Neuronal stem cell (in vitro differentiated cells): ENCODE results near the gene UAP1.
"Not testable (repeated sequence)": the region's sequence is repeated elsewhere in the genome, so short reads cannot be mapped to it uniquely, and the experiment has no call there.

ENCODE experiments used
- DNase-seq: peaks from one replicate; pipeline ENCODE4 v3.0.0-alpha.2; 2013; ENCODE audit warnings: low spot score
- H2AFZ ChIP-seq: one replicate; pipeline ENCODE4 v1.6.1; 2013; ENCODE audit warnings: mild to moderate bottlenecking, low read length, inconsistent platforms
- H2AK5ac ChIP-seq: 2 replicates; pipeline ENCODE4 v1.6.1; 2013; ENCODE audit warnings: low read depth, mild to moderate bottlenecking, inconsistent platforms, low read length, moderate library complexity, mixed read lengths
- H2BK120ac ChIP-seq: 2 replicates; pipeline ENCODE4 v1.6.1; 2013; ENCODE audit warnings: low read depth, mild to moderate bottlenecking, inconsistent platforms, low read length, moderate library complexity, mixed read lengths
- H2BK12ac ChIP-seq: one replicate; pipeline ENCODE4 v1.6.1; 2013; ENCODE audit warnings: low read length, inconsistent platforms
- H2BK15ac ChIP-seq: 2 replicates; pipeline ENCODE4 v1.6.1; 2013; ENCODE audit warnings: mild to moderate bottlenecking, low read length, inconsistent platforms, mixed read lengths
- H2BK5ac ChIP-seq: one replicate; pipeline ENCODE4 v1.6.1; 2013; ENCODE audit warnings: inconsistent platforms, mild to moderate bottlenecking, low read length, moderate library complexity
- H3K14ac ChIP-seq: one replicate; pipeline ENCODE4 v1.6.1; 2013; ENCODE audit warnings: low read length, inconsistent platforms
- H3K18ac ChIP-seq: 2 replicates; pipeline ENCODE4 v1.6.1; 2013; ENCODE audit warnings: low read length, inconsistent platforms
- H3K23ac ChIP-seq: 2 replicates; pipeline ENCODE4 v1.6.1; 2013; ENCODE audit warnings: low read depth, mild to moderate bottlenecking, mixed read lengths, low read length, inconsistent platforms; ENCODE audit not compliant: poor library complexity
- H3K27ac ChIP-seq: replicated peaks from 3 replicates; pipeline ENCODE4 v1.5.1; 2013; ENCODE audit warnings: low read length, inconsistent platforms
- H3K27me3 ChIP-seq, 3 experiments: 2 replicates each; pipeline ENCODE4 v1.6.1; 2013; ENCODE audit warnings: low read length in 3 of 3, mild to moderate bottlenecking in 2 of 3, inconsistent platforms in 1 of 3, low read depth in 1 of 3, mixed read lengths in 1 of 3, moderate library complexity in 1 of 3; ENCODE audit not compliant: control insufficient read depth in 3 of 3, insufficient read depth in 3 of 3
- H3K36me3 ChIP-seq, 2 donors: replicated peaks in 1 of 2; 2 replicates each; pipeline ENCODE4 v1.6.1; 2013; ENCODE audit warnings: low read length in 2 of 2; ENCODE audit not compliant: control insufficient read depth in 2 of 2, insufficient read depth in 2 of 2
- H3K4ac ChIP-seq: 2 replicates; pipeline ENCODE4 v1.6.1; 2013; ENCODE audit warnings: inconsistent platforms, mild to moderate bottlenecking, low read length, moderate library complexity
- H3K4me1 ChIP-seq, 2 donors: 1 replicate in 1 of 2; 2 replicates in 1 of 2; pipeline ENCODE4 v1.6.1; 2013; ENCODE audit warnings: low read length in 2 of 2, low read depth in 1 of 2; ENCODE audit not compliant: control insufficient read depth in 2 of 2, insufficient read depth in 1 of 2
- H3K4me2 ChIP-seq: one replicate; pipeline ENCODE4 v1.6.1; 2013; ENCODE audit warnings: mild to moderate bottlenecking, low read length, inconsistent platforms; ENCODE audit not compliant: insufficient read depth, poor library complexity, severe bottlenecking
- H3K4me3 ChIP-seq, 2 donors: 2 replicates each; pipeline ENCODE4 v1.5.1; 2013; ENCODE audit warnings: low read length in 2 of 2, mild to moderate bottlenecking in 2 of 2, inconsistent platforms in 1 of 2, moderate library complexity in 1 of 2
- H3K79me1 ChIP-seq: one replicate; pipeline ENCODE4 v1.6.1; 2013; ENCODE audit warnings: low read depth, mild to moderate bottlenecking, inconsistent platforms, low read length, moderate library complexity
- H3K9ac ChIP-seq: one replicate; pipeline ENCODE4 v1.6.1; 2013; ENCODE audit warnings: mild to moderate bottlenecking, low read depth, low read length, inconsistent platforms; ENCODE audit not compliant: poor library complexity
- H3K9me3 ChIP-seq, 2 donors: replicated peaks in 1 of 2; 2 replicates each; pipeline versions ENCODE3 to v1.6.1; 2013; ENCODE audit warnings: low read length in 2 of 2, mild to moderate bottlenecking in 2 of 2, inconsistent platforms in 1 of 2, low read depth in 1 of 2, mixed read lengths in 1 of 2, moderate library complexity in 1 of 2; ENCODE audit not compliant: control insufficient read depth in 2 of 2, insufficient read depth in 1 of 2
- H4K8ac ChIP-seq: one replicate; pipeline ENCODE4 v1.6.1; 2013; ENCODE audit warnings: low read depth, mild to moderate bottlenecking, inconsistent platforms, low read length, moderate library complexity
- H4K91ac ChIP-seq: one replicate; pipeline ENCODE4 v1.6.1; 2013; ENCODE audit warnings: low read length, low read depth, mild to moderate bottlenecking, inconsistent platforms; ENCODE audit not compliant: poor library complexity
- WGBS, 2 donors: extraction: QIAGEN DNeasy Blood & Tissue Kit; methylation state at CpG; one replicate each; pipeline ENCODE4 v1.1.7; 2013; ENCODE audit warnings: missing lambda C conversion rate in 2 of 2, mixed read lengths in 1 of 2; ENCODE audit not compliant: insufficient read length in 2 of 2, insufficient replicate concordance in 1 of 2; ENCODE audit errors: extremely low coverage in 2 of 2; 5-methylcytosine and 5-hydroxymethylcytosine counted together

Gene UAP1

GRCh38 chr1:162570718-162571117 lies 9.2 kb downstream of the UAP1 start:
- H3K4me1 ChIP-seq, result no peaks in the 10 kb centered on the region
- WGBS, 2 donors, result no CpG with 5 or more reads among the region's 1 CpG

GRCh38 chr1:162571121-162571520 lies 9.6 kb downstream of the UAP1 start:
- not testable (repeated sequence) for H3K23ac ChIP-seq, H3K79me1 ChIP-seq, H3K9me3 ChIP-seq, H2BK5ac ChIP-seq, H3K4me1 ChIP-seq, H4K8ac ChIP-seq, H3K4ac ChIP-seq, H4K91ac ChIP-seq, H2BK120ac ChIP-seq, H2BK15ac ChIP-seq, H3K4me3 ChIP-seq, H2AFZ ChIP-seq, H2AK5ac ChIP-seq, H2BK12ac ChIP-seq, H3K18ac ChIP-seq, H3K27me3 ChIP-seq, H3K4me2 ChIP-seq, H3K9ac ChIP-seq, H3K14ac ChIP-seq, DNase-seq, H3K27ac ChIP-seq
- WGBS, 2 donors, result no CpG with 5 or more reads among the region's 7 CpGs
- H3K36me3 ChIP-seq, result peaks cover 2 to 45% of the 10 kb centered on the region in 2 donors

More at GRCh38 chr1:162570718-162571117, 9.2 kb downstream of the UAP1 start:
- DNase-seq, result no peak
- Histone ChIP-seq H2AK5ac (no peak overlapping the region), H3K9me3 (no peaks in the 10 kb centered on the region), H3K4me2 (no peak overlapping the region), H3K27ac (no peak overlapping the region), H2AFZ (no peak overlapping the region), H4K91ac (no peak overlapping the region), H3K36me3 (peaks cover 2 to 45% of the 10 kb centered on the region in 2 donors), H3K27me3 (no peaks in the 10 kb centered on the region), H3K9ac (no peak overlapping the region), H2BK15ac (no peak overlapping the region), H3K4ac (no peak overlapping the region), H2BK5ac (no peak overlapping the region), H3K23ac (no peak overlapping the region), H2BK12ac (no peak overlapping the region), H2BK120ac (no peak overlapping the region), H3K18ac (no peak overlapping the region), H4K8ac (no peak overlapping the region), H3K4me3 (no peak overlapping the region), H3K14ac (no peak overlapping the region), H3K79me1 (no peaks in the 10 kb centered on the region)

GRCh38 chr1:162571696-162572095 lies 10.2 kb downstream of the UAP1 start:
- no peak for DNase-seq
- Histone ChIP-seq H3K4me1 (no peaks in the 10 kb centered on the region), H3K14ac (no peak overlapping the region)

GRCh38 chr1:162573136-162573535 lies 11.6 kb downstream of the UAP1 start:
- DNase-seq, result no peak
- Histone ChIP-seq H2BK120ac (no peak overlapping the region), H3K9me3 (no peaks in the 10 kb centered on the region), H2BK15ac (no peak overlapping the region), H3K27ac (no peak overlapping the region), H3K18ac (no peak overlapping the region), H3K79me1 (no peaks in the 10 kb centered on the region), H2BK5ac (no peak overlapping the region), H3K14ac (no peak overlapping the region), H3K27me3 (no peaks in the 10 kb centered on the region), H3K4me2 (no peak overlapping the region), H3K4me1 (no peaks in the 10 kb centered on the region), H2AK5ac (no peak overlapping the region), H3K4ac (no peak overlapping the region), H2BK12ac (no peak overlapping the region), H3K4me3 (no peak overlapping the region), H3K36me3 (peaks cover 0 to 43% of the 10 kb centered on the region in 2 donors), H3K9ac (no peak overlapping the region), H4K8ac (no peak overlapping the region), H4K91ac (no peak overlapping the region), H3K23ac (no peak overlapping the region), H2AFZ (no peak overlapping the region)
- no CpG with 5 or more reads among the region's 1 CpG for WGBS, 2 donors

More at GRCh38 chr1:162571696-162572095, 10.2 kb downstream of the UAP1 start:
- H3K9ac ChIP-seq, result no peak overlapping the region
- no peak overlapping the region for H2BK120ac ChIP-seq
- peaks cover 2 to 44% of the 10 kb centered on the region in 2 donors for H3K36me3 ChIP-seq
- no peak overlapping the region for H3K18ac ChIP-seq
- no peaks in the 10 kb centered on the region for H3K79me1 ChIP-seq
- no peak overlapping the region for H3K23ac ChIP-seq
- no peak overlapping the region for H3K27ac ChIP-seq
- no peak overlapping the region for H2BK12ac ChIP-seq
- H4K91ac ChIP-seq, result no peak overlapping the region
- H2BK15ac ChIP-seq, result no peak overlapping the region
- no peak overlapping the region for H2AK5ac ChIP-seq
- H3K27me3 ChIP-seq, result no peaks in the 10 kb centered on the region
- WGBS, 2 donors, result no CpG with 5 or more reads among the region's 1 CpG
- no peak overlapping the region for H3K4me3 ChIP-seq
- H2AFZ ChIP-seq, result no peak overlapping the region
- H3K4ac ChIP-seq, result no peak overlapping the region
- no peaks in the 10 kb centered on the region for H3K9me3 ChIP-seq
- H4K8ac ChIP-seq, result no peak overlapping the region
- H3K4me2 ChIP-seq, result no peak overlapping the region
- no peak overlapping the region for H2BK5ac ChIP-seq
